WTC11 (cell line): Measurements from ENCODE around the gene BCAS1. TPM values are rescaled to one million over a fixed set of nuclear protein-coding genes. Genes with fewer than 3 reads are reported as not detected.

Experiments
- ATAC-seq: fragments of 200-7000 bp; cut with Tn5 transposase; 2 replicates; pipeline ENCODE4 v1.10.0; 2021; ENCODE audit warnings: mild to moderate bottlenecking, moderate library complexity
- CTCF ChIA-PET: fragments of 300-600 bp; sonication (Branson Sonifier 250); formaldehyde crosslinking; loops from one replicate; lab custom pipeline; 2021; ENCODE audit warnings: antibody characterized with exemption; lab: Charles Lee
- POLR2A ChIA-PET: fragments of 350-600 bp; sonication (Branson Sonifier 250); formaldehyde crosslinking; loops from one replicate; lab custom pipeline; 2021; ENCODE audit warnings: antibody characterized with exemption; lab: Charles Lee
- DNase-seq: peaks from one replicate; pipeline ENCODE4 v3.0.0; 2021; ENCODE audit warnings: low spot score
- H3K27ac Mint-ChIP-seq: 2 replicates; pipeline ENCODE4 v1.8.0; 2021; ENCODE audit warnings: mixed read lengths
- H3K27me3 Mint-ChIP-seq: 2 replicates; pipeline ENCODE4 v1.8.0; 2021; ENCODE audit warnings: low read depth, mild to moderate bottlenecking, moderate library complexity, mixed read lengths
- H3K36me3 Mint-ChIP-seq: 2 replicates; pipeline ENCODE4 v1.8.0; 2021; ENCODE audit warnings: mixed read lengths
- H3K4me1 Mint-ChIP-seq: 2 replicates; pipeline ENCODE4 v1.8.0; 2022; ENCODE audit warnings: mixed read lengths
- H3K4me3 Mint-ChIP-seq: 2 replicates; pipeline ENCODE4 v1.8.0; 2021; ENCODE audit warnings: mild to moderate bottlenecking, moderate library complexity, mixed read lengths
- H3K9me3 Mint-ChIP-seq: 2 replicates; pipeline ENCODE4 v1.8.0; 2021; ENCODE audit warnings: mixed read lengths
- AFF4 ChIP-seq: sonication (generic); formaldehyde crosslinking; IDR thresholded peaks from 2 replicates; pipeline ENCODE4 v1.8.1; 2023; ENCODE audit warnings: mild to moderate bottlenecking, missing genetic modification reagents, borderline replicate concordance
- ATF1 ChIP-seq: sonication (generic); formaldehyde crosslinking; IDR thresholded peaks from 2 replicates; pipeline ENCODE4 v1.8.1; 2023; ENCODE audit warnings: mild to moderate bottlenecking, moderate library complexity, missing genetic modification reagents
- ATF3 ChIP-seq: sonication (generic); formaldehyde crosslinking; conservative IDR thresholded peaks from 2 replicates; pipeline ENCODE4 v1.8.1; 2022; ENCODE audit warnings: mild to moderate bottlenecking, missing genetic modification reagents
- ELF4 ChIP-seq: sonication (generic); formaldehyde crosslinking; IDR thresholded peaks from 2 replicates; pipeline ENCODE4 v1.8.1; 2022; ENCODE audit warnings: low read depth, mild to moderate bottlenecking, moderate library complexity, missing genetic modification reagents
- ERG ChIP-seq: fragments of 250-450 bp; sonication (Bioruptor Pico); IDR thresholded peaks from 2 replicates; pipeline ENCODE4 v1.8.0; 2021; ENCODE audit warnings: mild to moderate bottlenecking
- GRHL2 ChIP-seq: fragments of 250-450 bp; sonication (Bioruptor Pico); IDR thresholded peaks from 2 replicates; pipeline ENCODE4 v1.8.0; 2022; ENCODE audit warnings: mild to moderate bottlenecking, moderate library complexity; ENCODE audit not compliant: insufficient replicate concordance, severe bottlenecking
- IRF2 ChIP-seq: sonication (generic); formaldehyde crosslinking; IDR thresholded peaks from 2 replicates; pipeline ENCODE4 v1.8.0; 2022; ENCODE audit warnings: low read depth, missing genetic modification reagents, borderline replicate concordance
- KAT7 ChIP-seq: sonication (generic); formaldehyde crosslinking; IDR thresholded peaks from 2 replicates; pipeline ENCODE4 v1.8.1; 2023; ENCODE audit warnings: missing genetic modification reagents, mild to moderate bottlenecking, borderline replicate concordance
- NFYB ChIP-seq: sonication (generic); formaldehyde crosslinking; conservative IDR thresholded peaks from 2 replicates; pipeline ENCODE4 v1.8.0; 2022; ENCODE audit warnings: low read depth, missing genetic modification reagents
- NR2C2 ChIP-seq: sonication (generic); formaldehyde crosslinking; IDR thresholded peaks from 2 replicates; pipeline ENCODE4 v1.8.0; 2022; ENCODE audit warnings: mild to moderate bottlenecking, missing genetic modification reagents
- TCF7 ChIP-seq: sonication (generic); formaldehyde crosslinking; IDR thresholded peaks from 2 replicates; pipeline ENCODE4 v1.8.0; 2022; ENCODE audit warnings: mild to moderate bottlenecking, low read depth, missing genetic modification reagents, moderate library complexity
- TEAD1 ChIP-seq: sonication (generic); formaldehyde crosslinking; IDR thresholded peaks from 2 replicates; pipeline ENCODE4 v1.8.0; 2022; ENCODE audit warnings: mild to moderate bottlenecking, missing genetic modification reagents
- ZNF416 ChIP-seq: fragments of 250-450 bp; sonication (Bioruptor Pico); IDR thresholded peaks from 2 replicates; pipeline ENCODE4 v1.9.0; 2021; ENCODE audit warnings: mild to moderate bottlenecking, inconsistent platforms
- total RNA-seq: library from RNA; stranded (reverse); gene quantifications from 3 replicates; pipeline ENCODE4 v1.2.3, GENCODE V29; 2021
- TF ChIP-seq, protein P1 (sequence below): sonication (generic); formaldehyde crosslinking; conservative IDR thresholded peaks from 2 replicates; pipeline ENCODE4 v1.8.1; 2023; ENCODE audit warnings: mild to moderate bottlenecking, low read depth, missing genetic modification reagents, moderate library complexity
- TF ChIP-seq, protein P2 (sequence below): fragments of 250-450 bp; sonication (Bioruptor Pico); IDR thresholded peaks from 2 replicates; pipeline ENCODE4 v1.9.0; 2021; ENCODE audit warnings: moderate library complexity, mild to moderate bottlenecking, inconsistent platforms, borderline replicate concordance
- TF ChIP-seq, protein P3 (sequence below): sonication (generic); formaldehyde crosslinking; IDR thresholded peaks from 2 replicates; pipeline ENCODE4 v1.8.1; 2023; ENCODE audit warnings: mild to moderate bottlenecking, moderate library complexity, missing genetic modification reagents
- TF ChIP-seq, protein P4 (sequence below): fragments of 250-450 bp; sonication (Bioruptor Pico); IDR thresholded peaks from 2 replicates; pipeline ENCODE4 v1.9.0; 2021; ENCODE audit warnings: mild to moderate bottlenecking

BCAS1 gene
- total RNA-seq, 1 experiment from 2014 or later = 0.11 TPM

DNA sequence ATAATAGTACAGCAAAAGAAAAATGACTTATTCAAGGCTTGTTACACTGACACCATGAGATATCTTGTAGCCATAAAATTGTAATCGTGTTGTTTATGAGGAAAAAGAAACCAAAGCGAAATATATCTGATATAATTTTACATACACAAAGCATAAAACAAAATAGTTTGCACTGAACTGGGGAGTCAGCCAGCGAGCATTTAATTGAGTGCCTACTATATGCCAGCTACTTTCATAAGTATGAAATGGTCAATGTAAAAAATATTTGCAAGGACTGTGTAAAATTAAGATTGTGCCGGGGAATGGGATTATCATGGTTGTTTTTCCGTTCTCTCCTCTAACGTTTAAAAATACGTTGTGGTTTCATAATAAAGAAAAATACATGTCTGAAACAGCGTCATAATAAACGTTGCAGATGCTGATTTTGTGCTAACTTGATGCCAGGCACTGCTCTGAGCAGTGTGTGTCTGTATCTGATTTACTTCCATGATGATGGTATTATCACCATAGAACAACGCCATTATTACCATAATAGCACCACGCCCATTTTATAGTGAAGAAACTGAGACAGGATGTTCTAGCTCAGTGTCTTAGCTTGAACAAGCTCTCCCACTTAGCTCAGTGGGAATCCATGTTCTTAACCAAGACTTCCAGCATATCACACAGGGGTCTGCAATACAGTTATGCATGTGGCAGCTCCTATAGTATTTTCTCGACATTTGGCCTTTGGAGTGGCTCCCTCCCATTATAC is 144.6 kb downstream of the BCAS1 start:
- CTCF ChIA-PET = no interaction called here
- Mint-ChIP-seq H3K4me3 (no peak overlapping the region), H3K4me1 (peaks cover 27% of the 10 kb centered on the region), H3K27ac (no peak overlapping the region), H3K36me3 (no peaks in the 10 kb centered on the region), H3K27me3 (no peaks in the 10 kb centered on the region), H3K9me3 (0 out of 2 replicates have a peak, but pooled peaks cover 3% of the 10 kb centered on the region)
- ATAC-seq = no peak
- TF ChIP-seq TEAD1 (no peak), IRF2 (CRISPR knock-in tag) (no peak), ELF4 (CRISPR knock-in tag) (no peak), NFYB (CRISPR knock-in tag) (no peak), ATF3 (CRISPR knock-in tag) (no peak), AFF4 (CRISPR knock-in tag) (no peak), ZNF416 (CRISPR knock-in tag) (no peak), ATF1 (CRISPR knock-in tag) (no peak), GRHL2 (CRISPR knock-in tag) (no peak), KAT7 (CRISPR knock-in tag) (no peak), ERG (CRISPR knock-in tag) (no peak), NR2C2 (CRISPR knock-in tag) (no peak), TCF7 (no peak)
- TF ChIP-seq, protein P1, sequence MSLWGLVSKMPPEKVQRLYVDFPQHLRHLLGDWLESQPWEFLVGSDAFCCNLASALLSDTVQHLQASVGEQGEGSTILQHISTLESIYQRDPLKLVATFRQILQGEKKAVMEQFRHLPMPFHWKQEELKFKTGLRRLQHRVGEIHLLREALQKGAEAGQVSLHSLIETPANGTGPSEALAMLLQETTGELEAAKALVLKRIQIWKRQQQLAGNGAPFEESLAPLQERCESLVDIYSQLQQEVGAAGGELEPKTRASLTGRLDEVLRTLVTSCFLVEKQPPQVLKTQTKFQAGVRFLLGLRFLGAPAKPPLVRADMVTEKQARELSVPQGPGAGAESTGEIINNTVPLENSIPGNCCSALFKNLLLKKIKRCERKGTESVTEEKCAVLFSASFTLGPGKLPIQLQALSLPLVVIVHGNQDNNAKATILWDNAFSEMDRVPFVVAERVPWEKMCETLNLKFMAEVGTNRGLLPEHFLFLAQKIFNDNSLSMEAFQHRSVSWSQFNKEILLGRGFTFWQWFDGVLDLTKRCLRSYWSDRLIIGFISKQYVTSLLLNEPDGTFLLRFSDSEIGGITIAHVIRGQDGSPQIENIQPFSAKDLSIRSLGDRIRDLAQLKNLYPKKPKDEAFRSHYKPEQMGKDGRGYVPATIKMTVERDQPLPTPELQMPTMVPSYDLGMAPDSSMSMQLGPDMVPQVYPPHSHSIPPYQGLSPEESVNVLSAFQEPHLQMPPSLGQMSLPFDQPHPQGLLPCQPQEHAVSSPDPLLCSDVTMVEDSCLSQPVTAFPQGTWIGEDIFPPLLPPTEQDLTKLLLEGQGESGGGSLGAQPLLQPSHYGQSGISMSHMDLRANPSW = no peak
- TF ChIP-seq, protein P2, sequence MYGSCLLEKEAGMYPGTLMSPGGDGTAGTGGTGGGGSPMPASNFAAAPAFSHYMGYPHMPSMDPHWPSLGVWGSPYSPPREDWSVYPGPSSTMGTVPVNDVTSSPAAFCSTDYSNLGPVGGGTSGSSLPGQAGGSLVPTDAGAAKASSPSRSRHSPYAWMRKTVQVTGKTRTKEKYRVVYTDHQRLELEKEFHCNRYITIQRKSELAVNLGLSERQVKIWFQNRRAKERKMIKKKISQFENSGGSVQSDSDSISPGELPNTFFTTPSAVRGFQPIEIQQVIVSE (CRISPR knock-in tag) = no peak
- TF ChIP-seq, protein P3, sequence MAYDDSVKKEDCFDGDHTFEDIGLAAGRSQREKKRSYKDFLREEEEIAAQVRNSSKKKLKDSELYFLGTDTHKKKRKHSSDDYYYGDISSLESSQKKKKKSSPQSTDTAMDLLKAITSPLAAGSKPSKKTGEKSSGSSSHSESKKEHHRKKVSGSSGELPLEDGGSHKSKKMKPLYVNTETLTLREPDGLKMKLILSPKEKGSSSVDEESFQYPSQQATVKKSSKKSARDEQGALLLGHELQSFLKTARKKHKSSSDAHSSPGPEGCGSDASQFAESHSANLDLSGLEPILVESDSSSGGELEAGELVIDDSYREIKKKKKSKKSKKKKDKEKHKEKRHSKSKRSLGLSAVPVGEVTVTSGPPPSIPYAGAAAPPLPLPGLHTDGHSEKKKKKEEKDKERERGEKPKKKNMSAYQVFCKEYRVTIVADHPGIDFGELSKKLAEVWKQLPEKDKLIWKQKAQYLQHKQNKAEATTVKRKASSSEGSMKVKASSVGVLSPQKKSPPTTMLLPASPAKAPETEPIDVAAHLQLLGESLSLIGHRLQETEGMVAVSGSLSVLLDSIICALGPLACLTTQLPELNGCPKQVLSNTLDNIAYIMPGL (CRISPR knock-in tag) = no peak
- TF ChIP-seq, protein P4, sequence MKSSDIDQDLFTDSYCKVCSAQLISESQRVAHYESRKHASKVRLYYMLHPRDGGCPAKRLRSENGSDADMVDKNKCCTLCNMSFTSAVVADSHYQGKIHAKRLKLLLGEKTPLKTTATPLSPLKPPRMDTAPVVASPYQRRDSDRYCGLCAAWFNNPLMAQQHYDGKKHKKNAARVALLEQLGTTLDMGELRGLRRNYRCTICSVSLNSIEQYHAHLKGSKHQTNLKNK (CRISPR knock-in tag) = no peak
- POLR2A ChIA-PET = interaction anchor here (0.5 kb wide), 1 partner anchor 28 kb away, joined by 3 read pairs; no protein-coding TSS in a partner anchor
- DNase-seq = no peak
